ENCODE data around the gene IGSF9. TPM values are rescaled to one million over a fixed set of nuclear protein-coding genes. Genes with fewer than 3 reads are reported as not detected.
"Not testable (repeated sequence)": the region's sequence is repeated elsewhere in the genome, so short reads cannot be mapped to it uniquely, and the experiment has no call there.

Gene IGSF9
- total RNA-seq, 2 experiments from 2014 or later = not detected

- Mint-ChIP-seq H3K27me3 (ENCODE audit: low read depth) (peaks cover 6% of the 10 kb centered on the region), H3K4me1 (ENCODE audit: low read depth) (no peaks in the 10 kb centered on the region), H3K27ac (no peak overlapping the region), H3K36me3 (ENCODE audit: low read depth) (no peaks in the 10 kb centered on the region), H3K9me3 (ENCODE audit: insufficient read depth) (no peaks in the 10 kb centered on the region), H3K4me3 (no peak overlapping the region)
- DNase-seq (no peak), ATAC-seq (no peak)
- POLR2A ChIA-PET = interaction anchor here (1.0 kb wide), 1 partner anchor 24 kb away, joined by 3 read pairs; the partner anchor contains the start of gene TAGLN2
- CTCF ChIA-PET = interaction anchor here (0.7 to 3.1 kb wide), 4 partner anchors 8 to 106 kb away, joined by 4 to 13 read pairs (median 5); no protein-coding TSS in a partner anchor
These were observed 44.6 kb downstream of the IGSF9 start for GRCh38 chr1:159900755-159901360.

GRCh38 chr1:159900086-159900680, 45.2 kb downstream of the IGSF9 start, which contains the start of gene CFAP45:
CFAP45 (minus strand) TSS chr1:159900165; CDS start chr1:159900098, 67 bp downstream.
- no peaks in the 10 kb centered on the region for H3K4me1 Mint-ChIP-seq (ENCODE audit: low read depth)
- peaks cover 6% of the 10 kb centered on the region for H3K27me3 Mint-ChIP-seq (ENCODE audit: low read depth)
- DNase-seq = no peak
- H3K36me3 Mint-ChIP-seq (ENCODE audit: low read depth) = no peaks in the 10 kb centered on the region
- ChIA-PET CTCF (interaction anchor here (0.7 to 1.2 kb wide), 3 partner anchors 10 to 107 kb away, joined by 4 to 6 read pairs (median 4); no protein-coding TSS in a partner anchor), POLR2A (no interaction called here)
- no peaks in the 10 kb centered on the region for H3K9me3 Mint-ChIP-seq (ENCODE audit: insufficient read depth)
- peak; percentile 48 for ATAC-seq
- H3K27ac Mint-ChIP-seq = no peak within 1 kb of the TSS
- no peak within 1 kb of the TSS for H3K4me3 Mint-ChIP-seq

GRCh38 chr1:159899634-159900033, 45.8 kb downstream of the IGSF9 start:
- H3K27me3 Mint-ChIP-seq (ENCODE audit: low read depth); POLR2A ChIA-PET; CTCF ChIA-PET; H3K27ac Mint-ChIP-seq; H3K9me3 Mint-ChIP-seq (ENCODE audit: insufficient read depth); DNase-seq; ATAC-seq; H3K4me1 Mint-ChIP-seq (ENCODE audit: low read depth); H3K4me3 Mint-ChIP-seq; H3K36me3 Mint-ChIP-seq (ENCODE audit: low read depth): not testable (repeated sequence)

GRCh38 chr1:159898527-159898926, 46.9 kb downstream of the IGSF9 start:
- Mint-ChIP-seq H3K4me3 (no peak overlapping the region), H3K27ac (no peak overlapping the region), H3K9me3 (ENCODE audit: insufficient read depth) (no peaks in the 10 kb centered on the region), H3K4me1 (ENCODE audit: low read depth) (no peaks in the 10 kb centered on the region), H3K36me3 (ENCODE audit: low read depth) (no peaks in the 10 kb centered on the region), H3K27me3 (ENCODE audit: low read depth) (peaks cover 12% of the 10 kb centered on the region)
- no peak for DNase-seq
- ChIA-PET CTCF (no interaction called here), POLR2A (no interaction called here)
- no peak for ATAC-seq

- POLR2A ChIA-PET = no interaction called here
- CTCF ChIA-PET = interaction anchor here (2.4 kb wide), 1 partner anchor 109 kb away, joined by 12 read pairs; no protein-coding TSS in a partner anchor
- ATAC-seq (no peak), DNase-seq (no peak)
- no peak overlapping the region for H3K27ac Mint-ChIP-seq
- H3K9me3 Mint-ChIP-seq (ENCODE audit: insufficient read depth) = no peaks in the 10 kb centered on the region
- peaks cover 17% of the 10 kb centered on the region for H3K27me3 Mint-ChIP-seq (ENCODE audit: low read depth)
- no peaks in the 10 kb centered on the region for H3K4me1 Mint-ChIP-seq (ENCODE audit: low read depth)
- no peak overlapping the region for H3K4me3 Mint-ChIP-seq
- no peaks in the 10 kb centered on the region for H3K36me3 Mint-ChIP-seq (ENCODE audit: low read depth)
These were observed 47.5 kb downstream of the IGSF9 start for GRCh38 chr1:159897962-159898361.

- no peaks in the 10 kb centered on the region for H3K9me3 Mint-ChIP-seq (ENCODE audit: insufficient read depth)
- no peak overlapping the region for H3K4me3 Mint-ChIP-seq
- ChIA-PET POLR2A (interaction anchor here (5.0 kb wide), 1 partner anchor 28 kb away, joined by 33 read pairs; the partner anchor contains the start of gene TAGLN2), CTCF (interaction anchor here (2.4 to 19.2 kb wide), 2 partner anchors 94 to 110 kb away, joined by 12 to 483 read pairs; partner anchors contain the start of gene FCRL6)
- DNase-seq (no peak), ATAC-seq (no peak)
- H3K27ac Mint-ChIP-seq = no peak overlapping the region
- H3K27me3 Mint-ChIP-seq (ENCODE audit: low read depth) = peaks cover 17% of the 10 kb centered on the region
- peaks cover 3% of the 10 kb centered on the region for H3K4me1 Mint-ChIP-seq (ENCODE audit: low read depth)
- no peaks in the 10 kb centered on the region for H3K36me3 Mint-ChIP-seq (ENCODE audit: low read depth)
These were observed 48.9 kb downstream of the IGSF9 start for GRCh38 chr1:159896546-159896930.

- H3K4me3 Mint-ChIP-seq = no peak overlapping the region
- POLR2A ChIA-PET = interaction anchor here (5.0 kb wide), 1 partner anchor 28 kb away, joined by 33 read pairs; the partner anchor contains the start of gene TAGLN2
- DNase-seq (no peak), ATAC-seq (no peak)
- H3K9me3 Mint-ChIP-seq (ENCODE audit: insufficient read depth) = no peaks in the 10 kb centered on the region
- peaks cover 7% of the 10 kb centered on the region for H3K4me1 Mint-ChIP-seq (ENCODE audit: low read depth)
- no peak overlapping the region for H3K27ac Mint-ChIP-seq
- CTCF ChIA-PET = interaction anchor here (1.0 to 19.2 kb wide), 6 partner anchors 43 to 115 kb away, joined by 3 to 483 read pairs (median 8); partner anchors contain the start of genes DUSP23 and FCRL6
- peaks cover 17% of the 10 kb centered on the region for H3K27me3 Mint-ChIP-seq (ENCODE audit: low read depth)
- H3K36me3 Mint-ChIP-seq (ENCODE audit: low read depth) = no peaks in the 10 kb centered on the region
These were observed 49.4 kb downstream of the IGSF9 start for GRCh38 chr1:159895836-159896545.

GRCh38 chr1:159895286-159895685, 50.1 kb downstream of the IGSF9 start:
- H3K27ac Mint-ChIP-seq = no peak overlapping the region
- ChIA-PET CTCF (interaction anchor here (0.9 to 19.2 kb wide), 7 partner anchors 30 to 114 kb away, joined by 3 to 483 read pairs (median 5); partner anchors contain the start of genes DUSP23, FCRL6 and TAGLN2), POLR2A (interaction anchor here (5.0 kb wide), 1 partner anchor 29 kb away, joined by 33 read pairs; the partner anchor contains the start of gene TAGLN2)
- DNase-seq (no peak), ATAC-seq (no peak)
- H3K4me1 Mint-ChIP-seq (ENCODE audit: low read depth) = peaks cover 9% of the 10 kb centered on the region
- H3K36me3 Mint-ChIP-seq (ENCODE audit: low read depth) = no peaks in the 10 kb centered on the region
- H3K4me3 Mint-ChIP-seq = no peak overlapping the region
- H3K27me3 Mint-ChIP-seq (ENCODE audit: low read depth) = peaks cover 17% of the 10 kb centered on the region
- H3K9me3 Mint-ChIP-seq (ENCODE audit: insufficient read depth) = no peaks in the 10 kb centered on the region

GRCh38 chr1:159892944-159893343, 52.5 kb downstream of the IGSF9 start:
- CTCF ChIA-PET = interaction anchor here (0.7 to 19.2 kb wide), 38 partner anchors 9 to 760 kb away, joined by 3 to 483 read pairs (median 6); partner anchors contain the start of genes DUSP23, FCRL6, IGSF9 and SLAMF8
- peaks cover 21% of the 10 kb centered on the region for H3K4me1 Mint-ChIP-seq (ENCODE audit: low read depth)
- peaks cover 17% of the 10 kb centered on the region for H3K27me3 Mint-ChIP-seq (ENCODE audit: low read depth)
- DNase-seq = peak; percentile 44
- H3K4me3 Mint-ChIP-seq = no peak overlapping the region
- no peaks in the 10 kb centered on the region for H3K9me3 Mint-ChIP-seq (ENCODE audit: insufficient read depth)
- POLR2A ChIA-PET = interaction anchor here (0.7 to 5.0 kb wide), 5 partner anchors 12 to 115 kb away, joined by 3 to 33 read pairs (median 3); partner anchors contain the start of gene TAGLN2
- no peaks in the 10 kb centered on the region for H3K36me3 Mint-ChIP-seq (ENCODE audit: low read depth)
- no peak overlapping the region for H3K27ac Mint-ChIP-seq
- ATAC-seq = no peak

GRCh38 chr1:159891275-159892157, 53.9 kb downstream of the IGSF9 start:
- Mint-ChIP-seq H3K4me1 (ENCODE audit: low read depth) (peaks cover 21% of the 10 kb centered on the region), H3K27ac (no peak overlapping the region)
- POLR2A ChIA-PET = interaction anchor here (1.2 kb wide), 1 partner anchor 93 kb away, joined by 3 read pairs; no protein-coding TSS in a partner anchor

More at GRCh38 chr1:159891275-159892157, 53.9 kb downstream of the IGSF9 start:
- Mint-ChIP-seq H3K36me3 (ENCODE audit: low read depth) (no peaks in the 10 kb centered on the region), H3K4me3 (no peak overlapping the region), H3K27me3 (ENCODE audit: low read depth) (peaks cover 14% of the 10 kb centered on the region), H3K9me3 (ENCODE audit: insufficient read depth) (no peaks in the 10 kb centered on the region)
- CTCF ChIA-PET = interaction anchor here (0.6 to 19.2 kb wide), 54 partner anchors 9 to 759 kb away, joined by 3 to 483 read pairs (median 4); partner anchors contain the start of genes DUSP23, FCRL6, IGSF9 and SLAMF8
- DNase-seq (peak; percentile 84), ATAC-seq (peak; percentile 98)
